NCI-H460 (cell line): ENCODE data around the gene LSM7. TPM values are rescaled to one million over a fixed set of nuclear protein-coding genes. Genes with fewer than 3 reads are reported as not detected.
"Not testable (repeated sequence)": the region's sequence is repeated elsewhere in the genome, so short reads cannot be mapped to it uniquely, and the experiment has no call there.

Experiments used
- DNase-seq: peaks from one replicate; pipeline ENCODE4 v3.0.0-alpha.2; 2016; ENCODE audit warnings: low read depth; ENCODE audit errors: extremely low read depth
- total RNA-seq: library from RNA; depleted of rRNA; stranded (reverse); fragments of >200 nt; shearing (Covaris generic); gene quantifications from 2 replicates; pipeline ENCODE4 v1.2.3, GENCODE V29; 2014

The LSM7 gene
- total RNA-seq, 1 experiment from 2014 or later = 125 TPM

- no peak for DNase-seq
Observed at GRCh38 chr19:2355168-2356035, 27.0 kb upstream of the LSM7 start.

- DNase-seq = no peak
Observed at GRCh38 chr19:2354670-2355069, 26.3 kb upstream of the LSM7 start.

GRCh38 chr19:2353887-2354592 lies 25.7 kb upstream of the LSM7 start:
- no peak for DNase-seq

- no peak for DNase-seq
Observed at GRCh38 chr19:2353159-2353886, 24.9 kb upstream of the LSM7 start.

GRCh38 chr19:2352121-2352520 lies 23.7 kb upstream of the LSM7 start:
- no peak for DNase-seq

GRCh38 chr19:2351591-2351990 lies 23.2 kb upstream of the LSM7 start:
- DNase-seq = no peak

GRCh38 chr19:2350656-2351055 lies 22.3 kb upstream of the LSM7 start:
- no peak for DNase-seq

- not testable (repeated sequence) for DNase-seq
Observed at GRCh38 chr19:2349818-2350217, 21.4 kb upstream of the LSM7 start.

- DNase-seq = no peak
Observed at GRCh38 chr19:2345794-2346663, 17.6 kb upstream of the LSM7 start.

GRCh38 chr19:2345076-2345475 lies 16.7 kb upstream of the LSM7 start:
- no peak for DNase-seq

- DNase-seq = no peak
Observed at GRCh38 chr19:2344381-2344870, 16.0 kb upstream of the LSM7 start.

GRCh38 chr19:2343289-2343982 lies 15.1 kb upstream of the LSM7 start:
- no peak for DNase-seq

GRCh38 chr19:2342656-2343288 lies 14.4 kb upstream of the LSM7 start:
- no peak for DNase-seq

- DNase-seq = no peak
Observed at GRCh38 chr19:2341982-2342381, 13.6 kb upstream of the LSM7 start.

- no peak for DNase-seq
Observed at GRCh38 chr19:2341244-2341751, 12.9 kb upstream of the LSM7 start.

- DNase-seq = no peak
Observed at GRCh38 chr19:2340496-2341243, 12.3 kb upstream of the LSM7 start.

GRCh38 chr19:2339644-2340310 lies 11.4 kb upstream of the LSM7 start:
- no peak for DNase-seq
